Posterior cingulate gyrus (tissue), 11 donors: Measurements from ENCODE around the gene MYO10.

Experiments
- DNase-seq, 10 donors: peaks; one replicate each; pipeline versions ENCODE4 v3.0.0 to v3.0.0-alpha.2; 2020 to 2021; ENCODE audit warnings: mixed read lengths in 3 of 10
- intact Hi-C: fragments of 100-400 bp; cut with DNase I; formaldehyde crosslinking; loops from one replicate; pipeline ENCODE4 v1.15.1; 2023

The MYO10 gene

GRCh38 chr5:16792598-16793275 is 143.4 kb downstream of the MYO10 start:
- intact Hi-C loops, result loop anchor here (5.0 kb wide), 1 partner anchor 340 kb away; no protein-coding TSS in a partner anchor
- no peak for DNase-seq

GRCh38 chr5:16791904-16792597 is 144.0 kb downstream of the MYO10 start:
- intact Hi-C loops, result loop anchor here (1.0 to 5.0 kb wide), 2 partner anchors 340 to 397 kb away; no protein-coding TSS in a partner anchor
- no peak for DNase-seq

- intact Hi-C loops, result loop anchor here (1.0 to 5.0 kb wide), 2 partner anchors 341 to 398 kb away; no protein-coding TSS in a partner anchor
- DNase-seq, result peak in 2 of 10 donors; percentile 24 to 33
Observed at GRCh38 chr5:16791036-16791705, 144.9 kb downstream of the MYO10 start.

DNA sequence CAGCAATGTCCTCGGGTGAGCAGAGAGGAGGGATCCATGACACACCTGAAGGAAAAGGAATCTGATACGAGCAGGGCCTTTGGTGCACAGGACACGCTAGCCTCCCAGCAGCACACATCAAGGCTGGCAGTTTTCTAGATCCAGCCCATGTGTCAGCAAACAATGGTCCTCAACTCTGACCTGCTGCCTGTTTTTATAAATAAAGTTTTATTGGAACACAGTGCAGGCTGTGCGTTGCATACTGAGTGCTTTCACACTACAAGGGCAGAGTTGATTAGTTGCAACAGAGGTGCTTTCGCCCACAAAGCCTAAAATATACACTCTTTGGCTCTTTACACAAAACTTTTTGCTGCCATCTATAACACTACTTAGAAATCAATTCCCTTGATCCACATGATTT is 147.1 kb downstream of the MYO10 start:
- intact Hi-C loops, result no loop called here
- DNase-seq, result no peak

GRCh38 chr5:16787278-16787677 is 148.8 kb downstream of the MYO10 start:
- no peak for DNase-seq
- intact Hi-C loops, result no loop called here

DNA sequence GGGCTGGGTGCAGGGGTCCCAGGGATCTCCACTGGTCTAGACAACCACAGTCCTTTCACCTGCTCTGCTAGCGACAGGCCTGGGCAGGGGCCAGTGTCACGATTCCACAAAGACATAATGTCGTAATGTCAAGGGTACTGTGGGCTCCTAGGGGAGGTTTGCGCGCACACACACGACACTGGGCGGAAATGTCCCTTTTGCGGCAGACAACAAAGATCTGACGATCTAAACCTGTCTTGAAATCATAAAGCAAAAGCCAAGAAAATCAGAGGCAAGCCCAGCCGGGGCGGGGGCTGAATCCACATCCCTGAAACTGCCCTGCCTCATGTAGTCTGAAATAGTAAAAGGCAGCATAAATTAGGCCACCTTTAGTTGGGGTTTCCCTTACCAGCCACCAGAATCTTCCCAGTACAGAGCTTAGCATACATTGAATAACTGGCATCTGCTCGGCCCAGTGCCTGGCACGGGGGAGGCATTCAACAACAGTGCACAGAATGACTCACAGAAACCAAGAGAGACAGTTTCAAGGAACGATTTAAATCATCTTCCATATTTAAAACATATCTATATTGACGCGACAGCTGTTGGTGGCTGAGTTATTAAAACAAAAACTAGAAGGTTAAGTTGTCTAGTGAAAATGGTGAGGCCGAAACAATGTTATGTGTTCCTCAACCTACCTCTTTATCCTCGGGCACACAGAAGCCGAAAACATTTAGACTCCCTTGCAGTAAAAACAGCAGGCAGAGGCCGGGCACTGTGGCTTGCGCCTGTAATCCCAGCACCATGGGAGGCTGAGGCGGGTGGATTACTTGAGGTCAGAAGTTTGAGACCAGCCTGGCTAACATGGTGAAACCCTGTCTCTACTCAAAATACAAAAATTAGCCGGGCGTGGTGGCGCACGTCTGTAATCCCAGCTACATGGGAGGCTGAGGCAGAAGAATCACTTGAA is 151.0 kb downstream of the MYO10 start:
- intact Hi-C loops, result no loop called here
- DNase-seq, result peak in 6 of 10 donors; percentile 19 to 89 (median 53)

GRCh38 chr5:16784088-16784487 is 152.0 kb downstream of the MYO10 start:
- no peak for DNase-seq
- intact Hi-C loops, result no loop called here

DNA sequence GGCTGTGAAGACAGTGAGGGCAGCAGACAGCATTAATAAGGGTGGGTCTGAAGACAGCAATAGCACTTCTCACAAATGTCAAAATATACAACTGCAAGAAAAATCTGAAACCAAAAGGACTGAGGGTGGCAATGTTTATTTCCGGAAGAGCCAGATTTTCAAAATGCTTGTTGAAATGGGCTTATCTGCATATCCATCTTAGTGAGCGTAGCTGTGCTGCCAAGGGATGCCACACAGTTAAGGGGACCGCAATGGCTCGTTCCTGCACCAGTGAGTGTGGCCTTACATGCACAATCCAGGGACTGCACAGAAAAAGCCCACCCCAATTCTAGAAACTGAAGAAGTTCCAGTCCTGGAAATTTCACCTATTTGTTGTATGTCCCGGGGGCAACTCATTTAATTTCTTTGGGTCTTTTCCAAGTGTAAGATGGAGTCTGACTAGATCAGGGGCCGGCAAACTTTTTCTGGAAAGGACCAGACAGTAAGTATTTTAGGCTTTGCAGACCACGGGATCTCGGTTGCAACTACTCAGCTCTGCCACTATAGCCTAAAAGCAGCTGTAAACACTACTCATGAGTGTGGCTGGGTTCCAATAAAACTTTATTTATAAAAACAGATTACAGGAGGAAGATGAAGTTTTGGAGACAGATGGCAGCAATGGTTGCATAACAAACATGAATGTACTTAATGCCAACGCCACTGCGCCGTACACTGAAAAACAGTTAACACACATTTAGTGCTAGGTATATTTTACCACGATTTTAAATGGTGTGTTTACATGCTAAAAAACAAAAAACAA is 154.1 kb downstream of the MYO10 start:
- intact Hi-C loops, result no loop called here
- DNase-seq, result no peak

DNA sequence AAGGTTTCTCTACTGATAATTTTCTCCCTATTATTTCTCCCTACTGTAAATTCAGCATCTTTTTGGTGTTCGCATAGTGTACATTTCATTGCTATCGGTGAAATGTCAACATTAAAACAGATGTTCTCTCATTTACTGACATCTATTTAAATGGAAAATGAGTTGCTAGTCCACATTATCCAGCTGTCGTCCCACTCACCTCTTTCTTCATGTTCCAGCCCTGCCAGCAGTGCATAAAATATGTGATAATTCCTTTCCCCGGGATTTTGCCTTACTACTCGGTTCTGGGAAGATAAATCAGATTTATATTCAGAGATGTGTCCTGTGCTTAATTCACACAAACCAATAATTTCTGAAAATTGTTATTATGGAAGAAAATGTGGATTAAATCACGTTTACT is 155.8 kb downstream of the MYO10 start:
- intact Hi-C loops, result no loop called here

DNA sequence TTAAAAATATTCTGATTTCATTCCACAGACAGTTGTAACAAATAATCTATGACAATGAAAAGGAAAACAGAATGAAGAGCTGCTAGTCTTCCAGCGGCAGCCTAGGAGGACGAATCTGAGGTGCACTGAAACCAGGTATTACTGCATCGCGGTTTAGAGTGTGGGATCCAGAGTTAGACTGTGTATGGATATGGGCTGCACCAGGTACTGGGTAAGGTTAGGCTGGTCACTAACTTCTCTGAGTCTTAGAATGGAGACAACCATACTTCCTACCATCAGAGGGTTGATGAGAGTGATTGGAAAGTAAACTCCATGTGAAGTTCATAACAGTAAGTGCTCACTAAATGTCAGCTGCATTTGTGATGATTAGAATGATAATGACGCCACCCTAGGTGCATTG is 158.7 kb downstream of the MYO10 start:
- no peak for DNase-seq
- intact Hi-C loops, result no loop called here

More for the DNA sequence above, 155.8 kb downstream of the MYO10 start:
- DNase-seq, result no peak

- peak in 5 of 10 donors; percentile 24 to 91 (median 32) for DNase-seq
- intact Hi-C loops, result no loop called here
Observed at GRCh38 chr5:16776611-16777251, 159.4 kb downstream of the MYO10 start.

- intact Hi-C loops, result no loop called here
Observed at GRCh38 chr5:16774806-16775205, 161.3 kb downstream of the MYO10 start.

GRCh38 chr5:16773991-16774390 is 162.1 kb downstream of the MYO10 start:
- intact Hi-C loops, result no loop called here
- DNase-seq, result no peak

More at GRCh38 chr5:16774806-16775205, 161.3 kb downstream of the MYO10 start:
- no peak for DNase-seq

DNA sequence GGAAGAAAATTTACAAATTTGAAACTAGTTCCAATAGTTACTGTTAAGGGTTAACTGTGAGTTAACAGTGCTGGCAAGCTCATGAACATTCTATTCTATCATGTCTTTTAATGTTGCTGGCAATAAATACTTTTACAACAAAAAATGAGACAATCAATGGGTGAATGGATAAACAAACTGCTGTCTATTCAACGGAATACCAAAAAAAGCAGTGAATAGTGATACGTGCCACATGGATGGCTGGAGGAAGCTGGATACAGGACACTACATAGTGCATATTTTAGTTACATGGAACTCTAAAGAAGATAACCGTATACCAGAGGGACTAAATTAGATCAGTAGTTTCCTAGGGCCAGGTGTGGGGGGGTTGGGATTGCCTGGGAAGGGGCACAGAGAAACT is 163.5 kb downstream of the MYO10 start:
- no peak for DNase-seq
- intact Hi-C loops, result no loop called here

DNA sequence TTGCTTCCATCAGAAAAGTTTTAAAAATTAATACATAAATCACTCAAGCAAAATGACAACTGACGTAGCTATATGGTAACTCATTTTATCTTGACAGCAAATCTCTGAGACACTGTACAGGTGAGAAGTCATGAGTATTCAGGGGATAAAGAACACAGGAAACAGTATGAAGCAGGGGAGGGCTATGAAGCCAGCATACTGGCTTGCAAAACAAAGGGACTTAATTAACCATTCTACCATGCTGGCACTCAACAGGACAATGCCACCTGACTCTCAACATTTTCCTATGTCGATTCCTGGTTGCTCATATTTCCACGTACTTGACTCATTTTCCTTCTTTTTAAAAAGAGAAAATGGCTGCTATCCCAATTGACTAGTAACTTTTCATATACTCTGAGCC is 167.9 kb downstream of the MYO10 start:
- no peak for DNase-seq
- intact Hi-C loops, result no loop called here

GRCh38 chr5:16763211-16763610 is 172.9 kb downstream of the MYO10 start:
- intact Hi-C loops, result no loop called here
- no peak for DNase-seq

DNA sequence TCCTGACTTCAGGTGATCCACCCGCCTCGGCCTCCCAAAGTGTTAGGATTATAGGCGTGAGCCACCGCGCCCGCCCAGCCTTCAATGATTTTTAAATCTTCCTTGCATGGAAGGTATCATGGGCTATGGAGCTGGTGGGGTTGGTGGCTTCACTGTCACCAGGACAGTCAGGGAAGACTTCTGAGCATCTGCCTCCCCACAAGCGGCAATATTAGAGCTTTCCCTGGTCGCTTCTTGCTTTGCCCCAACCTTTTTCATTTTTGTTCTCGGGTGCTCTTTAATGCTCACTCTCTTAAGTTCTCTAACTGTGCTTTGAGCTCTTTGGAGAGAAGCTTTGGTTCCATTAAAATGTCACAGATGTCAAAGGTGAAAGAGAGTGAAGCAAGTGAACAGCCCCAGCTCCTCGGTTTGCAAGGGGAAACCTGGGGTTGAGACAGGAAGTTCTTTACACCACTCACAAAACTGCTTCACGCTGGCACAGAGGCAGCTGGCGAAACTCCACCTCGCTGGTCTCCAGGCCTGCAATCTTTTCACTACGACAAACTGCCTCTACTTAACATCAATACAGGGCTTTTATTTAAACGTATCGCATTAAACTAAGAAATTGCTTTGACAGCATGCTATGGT is 176.8 kb downstream of the MYO10 start:
- DNase-seq, result no peak
- intact Hi-C loops, result no loop called here

DNA sequence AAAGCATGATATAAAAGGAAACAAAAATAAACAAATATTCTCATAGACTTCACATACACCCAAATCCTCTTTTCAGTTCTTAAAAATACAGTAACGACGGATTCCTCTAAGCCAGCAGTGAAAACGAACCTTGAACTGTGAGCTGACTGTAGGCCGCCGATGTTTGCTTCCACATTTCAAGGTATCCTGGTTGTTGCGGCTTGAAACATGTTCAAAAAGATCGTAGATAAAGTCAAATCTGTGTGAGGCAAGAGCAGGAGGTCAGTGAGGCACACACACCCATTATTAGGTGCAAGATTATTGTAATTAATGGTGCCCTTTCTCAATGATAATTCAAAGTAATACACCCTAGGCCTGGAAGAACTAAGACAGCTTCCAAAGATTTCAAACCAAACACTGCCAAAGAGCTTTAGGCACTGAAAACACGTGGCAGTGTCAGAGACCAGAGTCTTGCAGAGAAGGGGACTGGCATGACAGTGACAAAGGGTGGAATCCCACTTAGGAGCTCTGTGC is 178.0 kb downstream of the MYO10 start:
- intact Hi-C loops, result no loop called here
- no peak for DNase-seq
